Fibroblast of the conjunctiva (primary cell): ENCODE data around the gene STK4.

Experiments
- DNase-seq: peaks from one replicate; pipeline ENCODE4 v3.0.0-alpha.2; 2010; ENCODE audit warnings: low read depth

STK4 gene

DNA sequence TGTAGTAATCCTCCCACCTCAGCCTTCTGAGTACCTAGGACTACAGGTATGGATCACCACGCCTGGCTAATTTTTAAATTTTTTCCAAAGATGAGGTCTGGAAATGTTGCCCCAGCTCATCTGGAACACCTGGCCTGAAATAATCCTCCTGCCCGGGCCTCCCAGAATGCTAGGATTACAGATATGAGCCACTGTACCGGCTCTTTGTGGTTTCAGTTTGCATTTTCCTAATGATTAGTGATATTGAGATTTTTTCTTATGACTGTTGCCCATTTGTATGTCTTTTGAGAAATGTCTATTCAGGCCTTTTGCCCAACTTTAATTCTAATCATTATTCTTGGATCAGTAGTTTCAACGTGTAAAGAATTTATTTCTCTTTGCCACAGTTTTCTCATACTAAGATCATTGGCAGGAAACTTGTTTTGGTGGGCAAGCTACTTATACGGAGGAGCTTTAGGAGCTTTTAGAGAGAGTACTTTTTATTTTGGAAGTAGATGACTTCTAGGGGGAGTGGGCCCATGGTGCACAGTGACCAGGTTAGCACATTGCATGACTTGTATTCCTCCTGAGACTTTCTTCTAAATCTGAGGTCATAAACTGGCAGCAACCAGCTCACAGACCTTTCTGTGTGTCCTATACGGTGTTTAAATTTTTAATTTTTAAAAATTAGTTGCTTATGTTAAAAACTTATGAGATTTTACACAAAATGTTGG is 62.3 kb downstream of the STK4 start:
- no peak for DNase-seq

DNA sequence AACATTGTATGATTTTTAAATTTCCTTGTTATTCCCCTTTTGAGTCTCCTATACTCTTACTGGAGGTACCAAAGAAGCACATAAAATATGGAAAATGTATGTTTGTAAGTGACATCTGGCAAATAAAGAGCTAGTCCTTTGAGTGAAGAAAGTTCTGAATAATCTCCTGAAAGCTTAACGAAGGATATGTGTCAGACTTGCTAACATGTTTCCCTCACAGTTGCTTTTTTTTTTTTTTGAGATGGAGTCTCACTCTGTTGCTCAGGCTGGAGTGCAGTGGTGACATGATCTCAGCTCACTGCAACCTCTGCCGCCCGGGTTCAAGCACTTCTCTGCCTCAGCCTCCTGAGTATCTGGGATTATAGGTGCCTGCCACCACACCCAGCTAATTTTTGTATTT is 63.6 kb downstream of the STK4 start:
- no peak for DNase-seq

GRCh38 chr20:45032276-45032675 is 66.0 kb downstream of the STK4 start:
- DNase-seq = no peak

- DNase-seq = no peak
Observed at GRCh38 chr20:45032781-45033180, 66.5 kb downstream of the STK4 start.

DNA sequence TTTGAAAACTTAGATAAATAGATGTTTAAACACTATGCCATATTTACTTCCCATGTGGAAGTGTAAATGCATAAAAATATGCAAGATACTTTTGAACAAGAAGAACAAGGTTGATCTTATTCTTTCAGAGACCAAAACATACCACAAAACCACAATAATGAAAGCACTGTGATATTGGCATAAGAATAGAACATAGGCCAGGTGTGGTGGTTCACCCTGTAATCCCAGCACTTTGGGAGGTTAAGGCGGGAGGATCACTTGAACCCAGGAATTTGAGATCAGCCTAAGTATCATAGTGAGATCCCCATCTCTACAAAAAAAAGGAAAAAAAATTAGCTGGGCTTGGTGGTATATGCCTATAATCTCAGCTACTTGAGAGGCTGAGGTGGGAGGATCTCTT is 68.1 kb downstream of the STK4 start:
- DNase-seq = no peak

DNA sequence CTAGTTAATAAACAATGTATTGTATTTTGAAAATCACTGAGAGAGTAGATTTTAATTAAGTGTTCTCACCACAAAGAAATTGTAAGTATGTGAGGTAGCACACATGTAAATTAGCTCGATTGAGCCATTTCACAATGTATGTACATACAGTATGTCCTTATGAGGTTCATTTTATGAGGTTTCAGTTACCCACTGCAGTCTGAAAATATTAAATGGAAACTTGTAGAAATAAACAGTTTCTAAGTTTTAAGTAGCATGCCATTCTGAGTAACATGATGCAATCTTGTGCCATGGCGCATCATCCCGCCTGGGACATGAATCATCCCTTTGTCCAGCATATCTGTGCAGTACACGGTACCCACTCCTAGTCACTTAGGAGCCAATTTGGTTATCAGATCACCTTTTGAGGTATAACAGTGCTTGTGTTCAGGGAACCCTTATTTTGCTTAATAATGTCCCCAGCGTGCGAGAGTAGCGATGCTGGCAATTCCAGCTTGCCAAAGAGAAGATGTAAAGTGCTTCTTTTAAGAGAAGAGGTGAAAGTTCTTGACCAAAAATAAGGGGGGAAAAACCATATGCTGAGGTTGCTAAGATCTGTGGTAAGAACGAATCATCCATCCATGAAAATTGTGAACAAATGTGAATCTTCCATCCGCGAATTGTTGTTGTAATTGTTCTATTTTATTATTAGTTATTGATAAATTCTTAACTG is 69.9 kb downstream of the STK4 start:
- DNase-seq = peak; percentile 91

DNA sequence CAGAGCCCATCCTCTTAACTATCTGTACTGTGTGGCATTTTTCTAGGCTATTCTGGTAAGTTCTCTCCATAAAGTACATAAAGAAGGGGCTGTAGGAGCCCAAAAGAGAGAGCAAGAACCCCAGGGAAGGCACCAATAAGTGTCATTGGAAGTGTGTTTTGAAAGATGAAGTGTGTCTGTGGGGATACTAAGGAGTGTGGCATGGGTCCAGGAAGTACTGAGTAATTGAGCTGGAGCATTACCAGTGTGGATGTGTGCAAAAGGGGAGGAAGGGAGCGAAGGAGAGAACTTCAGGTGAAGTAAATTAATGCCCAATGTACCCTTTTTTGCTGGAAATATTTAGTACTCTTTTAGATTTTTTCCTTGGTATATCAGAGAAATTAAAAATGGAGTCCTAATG is 70.7 kb downstream of the STK4 start:
- peak; percentile 76 for DNase-seq

GRCh38 chr20:45037635-45038034 is 71.3 kb downstream of the STK4 start:
- no peak for DNase-seq

- DNase-seq = no peak
Observed at GRCh38 chr20:45038745-45039474, 72.6 kb downstream of the STK4 start.

GRCh38 chr20:45039475-45039820 is 73.1 kb downstream of the STK4 start:
- no peak for DNase-seq

DNA sequence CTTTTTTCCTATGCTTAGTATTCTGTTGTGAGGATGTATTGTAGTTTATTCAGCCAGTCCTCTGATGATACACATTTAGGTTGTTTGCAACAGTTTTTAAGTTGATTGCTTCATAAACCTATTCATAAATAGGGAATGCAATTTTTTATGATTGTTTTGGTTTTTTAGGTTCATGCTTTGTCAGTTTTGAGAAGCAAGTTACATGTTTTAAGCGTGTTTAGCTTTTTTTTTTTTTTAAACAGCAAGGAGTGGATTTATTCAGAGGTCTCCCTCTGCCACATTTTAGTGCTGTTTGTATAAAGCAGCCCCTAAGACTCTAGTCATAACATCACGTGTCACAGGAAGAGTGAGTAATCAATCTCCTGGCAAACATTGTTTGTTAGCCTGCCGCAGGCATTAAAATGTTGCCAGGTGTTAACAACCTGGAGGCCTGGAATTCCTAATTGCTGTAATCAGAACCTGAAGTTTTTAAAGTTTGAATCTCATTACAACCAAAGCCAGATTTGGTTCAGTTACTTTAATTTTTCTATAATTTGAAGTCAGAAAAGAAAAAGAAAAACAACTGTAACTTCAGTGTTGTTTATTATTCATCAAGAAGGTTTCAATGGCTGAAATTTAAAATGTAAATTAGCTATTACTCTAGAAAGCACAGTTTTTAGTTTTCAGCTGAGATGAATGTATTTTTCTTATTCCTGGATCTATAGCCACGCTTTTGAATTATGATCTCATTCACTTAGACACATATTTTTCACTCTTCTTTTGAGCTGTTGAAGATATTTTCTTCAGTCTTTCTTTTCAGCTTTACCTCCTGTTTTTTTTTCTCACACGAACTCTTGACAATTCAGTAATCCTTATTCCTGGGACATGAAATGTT is 75.4 kb downstream of the STK4 start:
- no peak for DNase-seq

GRCh38 chr20:45042978-45043377 is 76.7 kb downstream of the STK4 start:
- no peak for DNase-seq

GRCh38 chr20:45044084-45044573 is 77.8 kb downstream of the STK4 start:
- DNase-seq = peak; percentile 86

GRCh38 chr20:45044601-45045000 is 78.3 kb downstream of the STK4 start:
- no peak for DNase-seq

DNA sequence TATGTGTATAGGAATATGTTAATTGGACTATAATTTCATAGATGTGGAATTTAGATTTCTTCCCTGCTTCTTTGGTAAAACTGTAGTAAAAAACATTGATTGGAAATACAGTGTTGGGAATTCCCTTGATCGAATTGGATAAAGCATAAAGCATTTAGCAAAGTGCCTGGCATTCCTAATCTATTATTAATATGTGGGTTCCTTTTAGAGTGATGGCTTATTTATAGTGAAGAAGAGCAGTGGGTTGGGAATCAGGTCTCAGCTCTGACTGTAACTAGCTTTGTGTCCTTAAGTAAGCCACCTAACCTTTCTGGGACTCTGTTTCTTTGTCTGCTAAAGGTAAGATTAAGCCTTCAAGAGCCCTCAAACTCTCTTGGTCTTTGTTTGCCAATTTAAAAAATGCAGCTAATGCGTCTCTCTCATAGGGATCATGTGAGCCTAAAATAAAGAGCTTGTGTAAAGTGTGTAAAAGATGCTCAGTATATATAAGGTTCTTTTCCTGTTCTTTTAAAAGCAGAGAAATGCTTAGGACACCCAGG is 81.3 kb downstream of the STK4 start:
- DNase-seq = no peak

- DNase-seq = no peak
Observed at GRCh38 chr20:45049438-45049837, 83.1 kb downstream of the STK4 start.

- DNase-seq = no peak
Observed at GRCh38 chr20:45049904-45050471, 83.7 kb downstream of the STK4 start.

- DNase-seq = no peak
Observed at GRCh38 chr20:45051204-45052060, 85.1 kb downstream of the STK4 start.

GRCh38 chr20:45052698-45053429 is 86.6 kb downstream of the STK4 start:
- no peak for DNase-seq
